Natural killer cell (primary cell): Measurements from ENCODE around the gene EPHB4. TPM values are rescaled to one million over a fixed set of nuclear protein-coding genes. Genes with fewer than 3 reads are reported as not detected.

Source experiments
- ATAC-seq, 3 donors: fragments of 150-1000 bp in 2 of 3; fragments of 200-7000 bp in 1 of 3; cut with Tn5 transposase; 1 replicate in 1 of 3; 2 replicates in 2 of 3; pipeline ENCODE4 v1.10.0; 2021; ENCODE audit warnings: mild to moderate bottlenecking in 2 of 3, moderate library complexity in 2 of 3
- DNase-seq, 2 donors: peaks; one replicate each; pipeline versions ENCODE4 v3.0.0 to v3.0.0-alpha.2; 2013 to 2021; ENCODE audit warnings: mixed read lengths in 1 of 2
- H3K27ac ChIP-seq: one replicate; pipeline ENCODE4 v1.5.1; 2013; ENCODE audit warnings: mild to moderate bottlenecking, low read length
- H3K27me3 ChIP-seq: one replicate; pipeline ENCODE4 v1.6.1; 2013; ENCODE audit warnings: low read length; ENCODE audit not compliant: control insufficient read depth, insufficient read depth
- H3K36me3 ChIP-seq: one replicate; pipeline ENCODE4 v1.6.1; 2013; ENCODE audit warnings: low read length; ENCODE audit not compliant: control insufficient read depth, insufficient read depth
- H3K4me1 ChIP-seq: one replicate; pipeline ENCODE4 v1.6.1; 2013; ENCODE audit warnings: low read length; ENCODE audit not compliant: control insufficient read depth, insufficient read depth
- H3K4me3 ChIP-seq: one replicate; pipeline ENCODE4 v1.5.1; 2013; ENCODE audit warnings: low read length
- H3K9me3 ChIP-seq: one replicate; pipeline ENCODE4 v1.6.1; 2013; ENCODE audit warnings: low read length; ENCODE audit not compliant: control insufficient read depth, insufficient read depth
- H3K27ac Mint-ChIP-seq, 2 donors: one replicate each; pipeline ENCODE4 v1.8.0; 2022; ENCODE audit warnings: mild to moderate bottlenecking in 2 of 2, mixed read lengths in 2 of 2, moderate library complexity in 1 of 2
- H3K27me3 Mint-ChIP-seq, 2 donors: one replicate each; pipeline ENCODE4 v1.8.0; 2022; ENCODE audit warnings: low read depth in 2 of 2, mixed read lengths in 2 of 2
- H3K36me3 Mint-ChIP-seq: one replicate; pipeline ENCODE4 v1.8.0; 2022; ENCODE audit warnings: mixed read lengths
- H3K4me1 Mint-ChIP-seq, 2 donors: one replicate each; pipeline ENCODE4 v1.8.0; 2022; ENCODE audit warnings: mixed read lengths in 2 of 2
- H3K4me3 Mint-ChIP-seq: one replicate; pipeline ENCODE4 v1.8.0; 2022; ENCODE audit warnings: mild to moderate bottlenecking, moderate library complexity, mixed read lengths
- H3K9me3 Mint-ChIP-seq, 2 donors: one replicate each; pipeline ENCODE4 v1.8.0; 2022; ENCODE audit warnings: mixed read lengths in 2 of 2
- WGBS: methylation state at CpG from one replicate; pipeline ENCODE4 v1.1.7; 2013; ENCODE audit warnings: missing lambda C conversion rate; ENCODE audit not compliant: insufficient coverage; 5-methylcytosine and 5-hydroxymethylcytosine counted together
- intact Hi-C: fragments of 100-400 bp; cut with micrococcal nuclease; formaldehyde crosslinking; loops from one replicate; pipeline ENCODE4 v1.14.2; 2022
- total RNA-seq, 4 donors: library from RNA; stranded (reverse); fragments of 120-200 nt in 1 of 4; gene quantifications; one replicate each; pipeline versions ENCODE4 v1.2.3 to v1.2.4, GENCODE V29; 2013 to 2022
- TF ChIP-seq, protein P1 (sequence below): fragments of 200-600 bp; IDR thresholded peaks from one replicate; pipeline ENCODE4 v1.8.0; 2022; ENCODE audit warnings: antibody characterized with exemption

Gene EPHB4
- 1 to 10 TPM in 1 of 3 donors, under 1 TPM in 2; 0.66 to 1.5 (median 0.88) TPM for total RNA-seq
- 1.7 TPM for total RNA-seq (2013)

DNA sequence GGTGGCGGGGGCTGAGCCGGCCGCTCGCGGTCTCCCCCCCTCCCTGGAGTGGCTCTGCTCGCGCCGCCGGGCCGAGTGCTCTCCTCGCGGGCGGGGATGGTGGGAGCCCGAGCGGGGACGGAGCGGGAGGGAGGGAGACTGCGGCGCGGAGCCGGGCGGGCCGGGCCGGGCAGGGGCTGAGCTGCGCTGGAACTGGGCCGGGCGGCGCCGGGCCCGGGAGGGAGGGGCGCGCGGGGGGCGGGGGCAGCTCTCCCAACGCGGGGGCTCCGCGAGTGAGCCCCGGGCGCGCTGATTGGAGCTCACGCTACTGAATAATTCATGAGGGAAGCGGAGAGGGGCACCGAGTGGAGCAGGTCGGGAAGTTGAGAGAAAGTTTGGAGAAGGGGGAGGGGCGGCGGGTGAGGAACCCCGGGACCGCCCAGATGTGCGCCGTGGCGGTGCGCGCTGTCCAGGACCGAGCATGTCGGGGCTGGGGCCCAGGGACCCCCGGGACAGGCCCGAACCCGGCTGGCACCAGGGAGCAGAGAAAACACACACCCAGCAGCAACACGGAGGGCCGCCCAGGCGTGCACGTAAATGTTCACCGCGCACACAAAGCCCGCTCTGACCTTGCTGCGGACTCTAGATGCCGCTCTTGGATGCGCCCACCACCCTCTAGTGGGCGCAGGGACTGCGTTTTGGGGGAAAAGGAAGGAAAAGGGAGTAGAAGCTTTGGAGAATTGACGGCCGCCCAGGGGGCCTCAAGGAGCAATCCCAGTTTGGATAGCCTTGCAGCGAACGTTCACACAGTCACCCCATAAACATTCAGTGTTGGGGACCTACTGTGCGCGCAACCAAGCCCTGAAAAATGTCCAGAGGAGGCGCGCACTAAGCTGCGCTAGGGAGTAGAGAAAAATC, at the start of gene EPHB4:
Gene EPHB4 (minus strand): TSS at position 194 of the 897 bp plus-strand sequence. CDS start 493 bp downstream, outside the sequence.
- Histone ChIP-seq H3K4me1 (peaks cover 28% of the 10 kb centered on the region), H3K27me3 (peaks cover 17% of the 10 kb centered on the region), H3K4me3 (peak within 1 kb of the TSS; percentile 7), H3K9me3 (no peaks in the 10 kb centered on the region), H3K36me3 (no peaks in the 10 kb centered on the region), H3K27ac (no peak within 1 kb of the TSS)
- DNase-seq (no peak), ATAC-seq (peak in 1 of 3 donors; percentile 34)
- Mint-ChIP-seq H3K27me3 (peaks cover 29 to 57% of the 10 kb centered on the region in 2 donors), H3K9me3 (no peaks in the 10 kb centered on the region), H3K36me3 (no peaks in the 10 kb centered on the region), H3K4me3 (peak within 1 kb of the TSS; percentile 65), H3K27ac (no peak within 1 kb of the TSS), H3K4me1 (peaks cover 5 to 20% of the 10 kb centered on the region in 2 donors)
- under 1% methylated on average over 80 of the region's 80 CpGs for WGBS
- intact Hi-C loops = no loop called here
- TF ChIP-seq, protein P1, sequence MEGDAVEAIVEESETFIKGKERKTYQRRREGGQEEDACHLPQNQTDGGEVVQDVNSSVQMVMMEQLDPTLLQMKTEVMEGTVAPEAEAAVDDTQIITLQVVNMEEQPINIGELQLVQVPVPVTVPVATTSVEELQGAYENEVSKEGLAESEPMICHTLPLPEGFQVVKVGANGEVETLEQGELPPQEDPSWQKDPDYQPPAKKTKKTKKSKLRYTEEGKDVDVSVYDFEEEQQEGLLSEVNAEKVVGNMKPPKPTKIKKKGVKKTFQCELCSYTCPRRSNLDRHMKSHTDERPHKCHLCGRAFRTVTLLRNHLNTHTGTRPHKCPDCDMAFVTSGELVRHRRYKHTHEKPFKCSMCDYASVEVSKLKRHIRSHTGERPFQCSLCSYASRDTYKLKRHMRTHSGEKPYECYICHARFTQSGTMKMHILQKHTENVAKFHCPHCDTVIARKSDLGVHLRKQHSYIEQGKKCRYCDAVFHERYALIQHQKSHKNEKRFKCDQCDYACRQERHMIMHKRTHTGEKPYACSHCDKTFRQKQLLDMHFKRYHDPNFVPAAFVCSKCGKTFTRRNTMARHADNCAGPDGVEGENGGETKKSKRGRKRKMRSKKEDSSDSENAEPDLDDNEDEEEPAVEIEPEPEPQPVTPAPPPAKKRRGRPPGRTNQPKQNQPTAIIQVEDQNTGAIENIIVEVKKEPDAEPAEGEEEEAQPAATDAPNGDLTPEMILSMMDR = no peak

DNA sequence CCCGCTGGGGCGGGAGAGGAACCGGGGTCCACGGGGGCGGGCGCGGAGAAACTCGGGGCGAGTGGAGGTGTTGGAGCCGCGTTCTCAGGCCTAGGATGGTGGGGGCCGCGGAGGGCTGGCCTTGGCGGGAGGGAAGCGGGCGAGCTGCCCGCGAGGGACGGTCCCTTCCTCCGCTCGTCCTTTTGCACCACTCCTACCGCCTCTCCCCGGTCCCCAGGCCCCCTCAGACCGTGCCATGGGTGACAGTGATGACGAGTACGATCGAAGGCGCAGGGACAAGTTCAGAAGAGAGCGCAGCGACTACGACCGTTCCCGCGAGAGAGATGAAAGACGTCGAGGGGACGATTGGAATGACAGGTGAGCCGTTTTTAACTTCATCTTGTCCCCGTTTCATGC, 48.0 kb upstream of the EPHB4 start:
- H3K36me3 ChIP-seq = peaks cover 12% of the 10 kb centered on the region
- intact Hi-C loops = loop anchor here (2.0 kb wide), 1 partner anchor 13 kb away; the partner anchor contains the start of gene UFSP1
- H3K4me1 Mint-ChIP-seq = peaks cover 35 to 49% of the 10 kb centered on the region in 2 donors
- ATAC-seq (peak; percentile 19 to 27 (median 22)), DNase-seq (peak in 1 of 2 donors; percentile 63)
- H3K36me3 Mint-ChIP-seq = no peaks in the 10 kb centered on the region
- no peaks in the 10 kb centered on the region for H3K27me3 Mint-ChIP-seq
- H3K27ac Mint-ChIP-seq = peak overlapping the region; percentile 90 to 99
- no peaks in the 10 kb centered on the region for H3K9me3 ChIP-seq
- no peaks in the 10 kb centered on the region for H3K27me3 ChIP-seq
- WGBS = 0% methylated on average over 39 of the region's 39 CpGs
- H3K9me3 Mint-ChIP-seq = peaks cover 0 to 2% of the 10 kb centered on the region in 2 donors
- H3K4me1 ChIP-seq = peaks cover 28% of the 10 kb centered on the region
- TF ChIP-seq, protein P1 = no peak
- H3K4me3 ChIP-seq = peak overlapping the region; percentile 65
- peak overlapping the region; percentile 98 for H3K4me3 Mint-ChIP-seq
- peak overlapping the region; percentile 91 for H3K27ac ChIP-seq

DNA sequence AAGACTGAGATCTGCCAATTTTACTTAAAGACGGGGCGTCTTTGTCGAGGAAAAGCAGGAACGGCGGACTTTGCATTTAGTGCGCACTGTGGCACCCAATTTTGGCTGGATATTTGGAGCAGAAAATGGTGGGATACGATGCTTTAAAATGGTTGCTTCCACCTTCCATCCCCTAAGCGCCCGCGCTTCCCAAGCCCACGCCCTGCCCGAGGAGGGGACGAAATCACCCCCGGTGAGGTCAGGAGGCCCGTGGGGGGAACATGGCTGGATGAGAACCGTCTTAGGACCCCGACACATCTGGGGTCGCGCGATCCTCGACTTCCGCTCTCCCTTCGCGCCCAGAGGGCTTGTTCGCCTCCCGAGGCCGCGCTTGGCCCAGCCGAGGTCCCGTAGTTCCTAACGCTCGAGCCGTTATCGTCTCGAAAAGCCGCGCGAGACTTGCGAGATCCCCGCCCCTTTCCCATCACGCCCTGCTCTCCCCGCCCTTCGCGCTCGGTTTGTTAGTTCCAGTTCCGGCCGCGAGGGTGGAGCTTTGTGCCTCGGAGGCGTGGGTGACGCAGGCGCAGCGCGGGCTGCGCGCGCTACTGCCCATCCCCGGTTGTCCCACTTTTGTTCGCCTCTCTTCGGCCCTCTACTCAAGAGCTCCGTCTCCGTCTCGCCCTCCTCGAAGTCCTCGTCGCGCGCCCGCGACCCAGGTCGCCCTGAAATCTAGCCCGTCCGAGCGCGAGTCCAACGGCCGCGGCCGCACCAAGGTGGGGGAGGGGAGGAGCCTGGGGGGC, 47.4 kb upstream of the EPHB4 start, which contains the start of gene SRRT:
Gene SRRT (plus strand): TSS at position 527 of the 779 bp plus-strand sequence. CDS start 488 bp downstream, outside the sequence.
- ATAC-seq = peak; percentile 95 to 98 (median 95)
- peak within 1 kb of the TSS; percentile 90 to 99 for H3K27ac Mint-ChIP-seq
- peaks cover 0 to 2% of the 10 kb centered on the region in 2 donors for H3K9me3 Mint-ChIP-seq
- TF ChIP-seq, protein P1 = peak; percentile 12
- H3K4me1 ChIP-seq = peaks cover 28% of the 10 kb centered on the region
- 5% methylated on average over 79 of the region's 79 CpGs for WGBS
- H3K9me3 ChIP-seq = no peaks in the 10 kb centered on the region
- peaks cover 12% of the 10 kb centered on the region for H3K36me3 ChIP-seq
- peak within 1 kb of the TSS; percentile 65 for H3K4me3 ChIP-seq
- no peaks in the 10 kb centered on the region for H3K36me3 Mint-ChIP-seq
- H3K27me3 Mint-ChIP-seq = no peaks in the 10 kb centered on the region
- H3K4me3 Mint-ChIP-seq = peak within 1 kb of the TSS; percentile 98
- H3K4me1 Mint-ChIP-seq = peaks cover 30 to 43% of the 10 kb centered on the region in 2 donors
- intact Hi-C loops = loop anchor here (2.0 kb wide), 1 partner anchor 14 kb away; the partner anchor contains the start of gene UFSP1
- H3K27ac ChIP-seq = peak within 1 kb of the TSS; percentile 91
- peak; percentile 97 to 99 for DNase-seq
- no peaks in the 10 kb centered on the region for H3K27me3 ChIP-seq
